HEK293 (cell line): Measurements from ENCODE around the gene ERRFI1.

Experiments used
- CTCF ChIA-PET: fragments of 350-600 bp; formaldehyde crosslinking; extraction: SDS; loops from one replicate; lab custom pipeline; 2021; ENCODE audit warnings: antibody characterized with exemption; lab: Yijun Ruan, JAX
- POLR2A ChIA-PET: fragments of 300-600 bp; formaldehyde crosslinking; extraction: SDS; loops from one replicate; lab custom pipeline; 2020; ENCODE audit warnings: antibody characterized with exemption, inconsistent platforms; lab: Yijun Ruan, JAX
- H3K27ac ChIP-seq: fragments of 200-500 bp; sonication (Bioruptor generic); 2 replicates; pipeline ENCODE4 v1.5.1; 2014; ENCODE audit warnings: low read depth, low read length, control low read depth, inconsistent platforms; ENCODE audit errors: extremely low read depth
- H3K36me3 ChIP-seq, 2 experiments: fragments of 200-500 bp in 1 of 2; sonication (Bioruptor generic) in 1 of 2; 1 replicate in 1 of 2; 2 replicates in 1 of 2; pipeline ENCODE4 v1.5.1; 2014 to 2017; ENCODE audit warnings: inconsistent platforms in 2 of 2, low read length in 2 of 2; ENCODE audit not compliant: control insufficient read depth in 2 of 2, insufficient read depth in 1 of 2
- H3K4me1 ChIP-seq: fragments of 200-500 bp; sonication (Bioruptor generic); 2 replicates; pipeline ENCODE4 v1.5.1; 2014; ENCODE audit warnings: mild to moderate bottlenecking, low read length, inconsistent platforms; ENCODE audit not compliant: control insufficient read depth, insufficient read depth
- H3K4me3 ChIP-seq: 2 replicates; pipeline ENCODE4 v1.5.1; 2011; ENCODE audit warnings: low read depth, mild to moderate bottlenecking, control low read depth, low read length, moderate library complexity
- H3K9me3 ChIP-seq: fragments of 200-500 bp; sonication (Bioruptor generic); 2 replicates; pipeline ENCODE4 v1.5.1; 2014; ENCODE audit warnings: low read depth, low read length, inconsistent platforms; ENCODE audit not compliant: control insufficient read depth, insufficient read depth
- GLIS2 ChIP-seq: fragments of 450-650 bp; formaldehyde crosslinking; IDR thresholded peaks from 2 replicates; pipeline ENCODE4 v1.5.1; 2016; ENCODE audit warnings: missing biosample characterization, missing genetic modification characterization
- MEIS1 ChIP-seq: sonication (generic); formaldehyde crosslinking; IDR thresholded peaks from 2 replicates; pipeline ENCODE4 v1.8.1; 2022; ENCODE audit warnings: missing genetic modification reagents, mild to moderate bottlenecking, borderline replicate concordance
- OSR2 ChIP-seq: fragments of 450-650 bp; formaldehyde crosslinking; IDR thresholded peaks from 2 replicates; pipeline ENCODE4 v1.5.1; 2016; ENCODE audit warnings: missing biosample characterization, missing genetic modification characterization
- REPIN1 ChIP-seq: fragments of 450-650 bp; formaldehyde crosslinking; IDR thresholded peaks from 2 replicates; pipeline ENCODE4 v1.5.1; 2017; ENCODE audit warnings: missing biosample characterization, missing genetic modification characterization, low read depth
- SCRT2 ChIP-seq: fragments of 450-650 bp; formaldehyde crosslinking; IDR thresholded peaks from 2 replicates; pipeline ENCODE4 v1.5.1; 2016; ENCODE audit warnings: missing biosample characterization, missing genetic modification characterization
- TCF7L2 ChIP-seq: IDR thresholded peaks from 2 replicates; pipeline ENCODE4 v1.6.1; 2011; ENCODE audit warnings: low read depth, mild to moderate bottlenecking, inconsistent platforms, low read length, moderate library complexity, borderline replicate concordance
- YY1 ChIP-seq: fragments of 450-650 bp; formaldehyde crosslinking; IDR thresholded peaks from 2 replicates; pipeline ENCODE4 v1.5.1; 2018; ENCODE audit warnings: missing biosample characterization, missing genetic modification characterization
- ZBTB17 ChIP-seq: fragments of 450-650 bp; formaldehyde crosslinking; IDR thresholded peaks from 2 replicates; pipeline ENCODE4 v1.5.1; 2016; ENCODE audit warnings: missing biosample characterization, missing genetic modification characterization
- ZIC2 ChIP-seq: fragments of 450-650 bp; formaldehyde crosslinking; IDR thresholded peaks from 2 replicates; pipeline ENCODE4 v1.5.1; 2016; ENCODE audit warnings: missing biosample characterization, missing genetic modification characterization
- ZNF133 ChIP-seq: fragments of 450-650 bp; formaldehyde crosslinking; IDR thresholded peaks from 2 replicates; pipeline ENCODE4 v1.5.1; 2016; ENCODE audit warnings: missing biosample characterization, missing genetic modification characterization
- ZNF169 ChIP-seq: fragments of 450-650 bp; formaldehyde crosslinking; IDR thresholded peaks from 2 replicates; pipeline ENCODE4 v1.5.1; 2016; ENCODE audit warnings: missing biosample characterization, missing genetic modification characterization
- ZNF426 ChIP-seq: fragments of 450-650 bp; formaldehyde crosslinking; IDR thresholded peaks from 2 replicates; pipeline ENCODE4 v1.5.1; 2017; ENCODE audit warnings: missing biosample characterization, missing genetic modification characterization, mild to moderate bottlenecking, inconsistent platforms, moderate library complexity
- ZNF510 ChIP-seq: fragments of 450-650 bp; formaldehyde crosslinking; IDR thresholded peaks from 2 replicates; pipeline ENCODE4 v1.5.1; 2018; ENCODE audit warnings: mild to moderate bottlenecking, missing genetic modification characterization, missing biosample characterization; ENCODE audit not compliant: insufficient replicate concordance
- ZNF626 ChIP-seq: fragments of 450-650 bp; sonication (Bioruptor Pico); formaldehyde crosslinking; IDR thresholded peaks from 2 replicates; pipeline ENCODE4 v1.5.1; 2018; ENCODE audit warnings: missing biosample characterization, missing genetic modification characterization, inconsistent platforms
- TF ChIP-seq, protein P1 (sequence below): fragments of 450-650 bp; formaldehyde crosslinking; IDR thresholded peaks from 2 replicates; pipeline ENCODE4; 2016; ENCODE audit warnings: missing biosample characterization, missing genetic modification characterization
- TF ChIP-seq, protein P2 (sequence below): IDR thresholded peaks from 2 replicates; pipeline ENCODE4 v1.6.1; 2011; ENCODE audit warnings: mild to moderate bottlenecking, low read depth, low read length, borderline replicate concordance
- TF ChIP-seq, protein P3 (sequence below): fragments of 450-650 bp; formaldehyde crosslinking; conservative IDR thresholded peaks from 2 replicates; pipeline ENCODE4 v1.5.1; 2016; ENCODE audit warnings: low read depth, missing biosample characterization, missing genetic modification characterization
- TF ChIP-seq, protein P4 (sequence below): fragments of 450-650 bp; formaldehyde crosslinking; IDR thresholded peaks from 2 replicates; pipeline ENCODE4 v1.5.1; 2016; ENCODE audit warnings: missing biosample characterization, missing genetic modification characterization
- TF ChIP-seq, protein P5 (sequence below): fragments of 450-650 bp; formaldehyde crosslinking; IDR thresholded peaks from 2 replicates; pipeline ENCODE4 v1.5.1; 2016; ENCODE audit warnings: missing biosample characterization, missing genetic modification characterization
- TF ChIP-seq, protein P6 (sequence below): fragments of 450-650 bp; formaldehyde crosslinking; IDR thresholded peaks from 2 replicates; pipeline ENCODE4 v1.5.1; 2016; ENCODE audit warnings: missing biosample characterization, missing genetic modification characterization, low read depth
- TF ChIP-seq, protein P7 (sequence below): fragments of 450-650 bp; formaldehyde crosslinking; IDR thresholded peaks from 2 replicates; pipeline ENCODE4 v1.5.1; 2017; ENCODE audit warnings: missing biosample characterization, missing genetic modification characterization

The ERRFI1 gene

DNA sequence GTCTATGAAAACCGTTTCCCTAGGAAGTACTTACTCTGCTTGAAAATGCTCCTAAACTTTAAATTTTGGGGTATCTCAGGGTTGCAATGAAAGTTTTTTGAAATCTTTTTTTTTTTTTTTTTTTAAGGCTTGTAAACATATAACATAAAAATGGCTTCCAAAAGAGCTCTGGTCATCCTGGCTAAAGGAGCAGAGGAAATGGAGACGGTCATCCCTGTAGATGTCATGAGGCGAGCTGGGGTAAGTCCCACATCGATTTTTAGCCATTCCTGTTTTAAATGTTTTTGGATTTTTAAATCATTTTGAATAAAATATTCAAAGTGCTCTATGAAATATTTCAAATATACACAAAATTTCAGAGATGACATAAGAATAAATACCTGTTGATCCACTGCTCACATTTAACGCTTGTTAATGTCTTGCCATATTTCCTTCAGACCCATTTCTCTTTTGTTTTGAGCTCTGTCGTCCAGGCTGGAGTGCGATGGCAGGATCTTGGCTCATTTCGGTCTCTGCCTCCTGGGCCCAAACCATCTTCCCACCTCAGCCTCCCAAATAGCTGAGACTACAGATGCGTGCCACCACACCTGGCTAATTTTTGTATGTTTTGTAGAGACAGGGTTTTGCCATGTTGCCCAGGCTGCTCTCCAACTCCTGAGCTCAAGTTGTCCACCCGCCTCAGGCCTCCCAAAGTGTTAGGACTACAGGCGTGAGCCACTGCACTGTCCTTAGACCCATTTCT is 63.3 kb downstream of the ERRFI1 start:
- CTCF ChIA-PET, result interaction anchor here (0.6 to 1.3 kb wide), 3 partner anchors 12 to 91 kb away, joined by 3 to 9 read pairs (median 4); no protein-coding TSS in a partner anchor
- Histone ChIP-seq H3K9me3 (no peaks in the 10 kb centered on the region), H3K4me3 (peak overlapping the region; percentile 80), H3K36me3 (peaks cover 43 to 51% of the 10 kb centered on the region in 2 experiments), H3K4me1 (no peaks in the 10 kb centered on the region), H3K27ac (no peak overlapping the region)
- TF ChIP-seq SCRT2 (peak; percentile 87), ZNF426 (no peak), REPIN1 (tag by site-specific recombination) (no peak), ZNF133 (tag by site-specific recombination) (no peak), OSR2 (no peak), ZNF510 (tag by site-specific recombination) (no peak), GLIS2 (tag by site-specific recombination) (no peak), ZNF626 (tag by site-specific recombination) (no peak), ZIC2 (tag by site-specific recombination) (no peak), MEIS1 (CRISPR knock-in tag) (no peak), ZBTB17 (tag by site-specific recombination) (no peak)
- TF ChIP-seq, protein P1, sequence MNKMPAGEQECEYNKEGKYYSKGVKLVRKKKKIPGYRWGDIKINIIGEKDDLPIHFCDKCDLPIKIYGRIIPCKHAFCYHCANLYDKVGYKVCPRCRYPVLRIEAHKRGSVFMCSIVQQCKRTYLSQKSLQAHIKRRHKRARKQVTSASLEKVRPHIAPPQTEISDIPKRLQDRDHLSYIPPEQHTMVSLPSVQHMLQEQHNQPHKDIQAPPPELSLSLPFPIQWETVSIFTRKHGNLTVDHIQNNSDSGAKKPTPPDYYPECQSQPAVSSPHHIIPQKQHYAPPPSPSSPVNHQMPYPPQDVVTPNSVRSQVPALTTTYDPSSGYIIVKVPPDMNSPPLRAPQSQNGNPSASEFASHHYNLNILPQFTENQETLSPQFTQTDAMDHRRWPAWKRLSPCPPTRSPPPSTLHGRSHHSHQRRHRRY (tag by site-specific recombination), result no peak
- TF ChIP-seq, protein P2, sequence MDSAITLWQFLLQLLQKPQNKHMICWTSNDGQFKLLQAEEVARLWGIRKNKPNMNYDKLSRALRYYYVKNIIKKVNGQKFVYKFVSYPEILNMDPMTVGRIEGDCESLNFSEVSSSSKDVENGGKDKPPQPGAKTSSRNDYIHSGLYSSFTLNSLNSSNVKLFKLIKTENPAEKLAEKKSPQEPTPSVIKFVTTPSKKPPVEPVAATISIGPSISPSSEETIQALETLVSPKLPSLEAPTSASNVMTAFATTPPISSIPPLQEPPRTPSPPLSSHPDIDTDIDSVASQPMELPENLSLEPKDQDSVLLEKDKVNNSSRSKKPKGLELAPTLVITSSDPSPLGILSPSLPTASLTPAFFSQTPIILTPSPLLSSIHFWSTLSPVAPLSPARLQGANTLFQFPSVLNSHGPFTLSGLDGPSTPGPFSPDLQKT, result no peak
- TF ChIP-seq, protein P3, sequence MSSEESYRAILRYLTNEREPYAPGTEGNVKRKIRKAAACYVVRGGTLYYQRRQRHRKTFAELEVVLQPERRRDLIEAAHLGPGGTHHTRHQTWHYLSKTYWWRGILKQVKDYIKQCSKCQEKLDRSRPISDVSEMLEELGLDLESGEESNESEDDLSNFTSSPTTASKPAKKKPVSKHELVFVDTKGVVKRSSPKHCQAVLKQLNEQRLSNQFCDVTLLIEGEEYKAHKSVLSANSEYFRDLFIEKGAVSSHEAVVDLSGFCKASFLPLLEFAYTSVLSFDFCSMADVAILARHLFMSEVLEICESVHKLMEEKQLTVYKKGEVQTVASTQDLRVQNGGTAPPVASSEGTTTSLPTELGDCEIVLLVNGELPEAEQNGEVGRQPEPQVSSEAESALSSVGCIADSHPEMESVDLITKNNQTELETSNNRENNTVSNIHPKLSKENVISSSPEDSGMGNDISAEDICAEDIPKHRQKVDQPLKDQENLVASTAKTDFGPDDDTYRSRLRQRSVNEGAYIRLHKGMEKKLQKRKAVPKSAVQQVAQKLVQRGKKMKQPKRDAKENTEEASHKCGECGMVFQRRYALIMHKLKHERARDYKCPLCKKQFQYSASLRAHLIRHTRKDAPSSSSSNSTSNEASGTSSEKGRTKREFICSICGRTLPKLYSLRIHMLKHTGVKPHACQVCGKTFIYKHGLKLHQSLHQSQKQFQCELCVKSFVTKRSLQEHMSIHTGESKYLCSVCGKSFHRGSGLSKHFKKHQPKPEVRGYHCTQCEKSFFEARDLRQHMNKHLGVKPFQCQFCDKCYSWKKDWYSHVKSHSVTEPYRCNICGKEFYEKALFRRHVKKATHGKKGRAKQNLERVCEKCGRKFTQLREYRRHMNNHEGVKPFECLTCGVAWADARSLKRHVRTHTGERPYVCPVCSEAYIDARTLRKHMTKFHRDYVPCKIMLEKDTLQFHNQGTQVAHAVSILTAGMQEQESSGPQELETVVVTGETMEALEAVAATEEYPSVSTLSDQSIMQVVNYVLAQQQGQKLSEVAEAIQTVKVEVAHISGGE (tag by site-specific recombination), result no peak
- TF ChIP-seq, protein P4, sequence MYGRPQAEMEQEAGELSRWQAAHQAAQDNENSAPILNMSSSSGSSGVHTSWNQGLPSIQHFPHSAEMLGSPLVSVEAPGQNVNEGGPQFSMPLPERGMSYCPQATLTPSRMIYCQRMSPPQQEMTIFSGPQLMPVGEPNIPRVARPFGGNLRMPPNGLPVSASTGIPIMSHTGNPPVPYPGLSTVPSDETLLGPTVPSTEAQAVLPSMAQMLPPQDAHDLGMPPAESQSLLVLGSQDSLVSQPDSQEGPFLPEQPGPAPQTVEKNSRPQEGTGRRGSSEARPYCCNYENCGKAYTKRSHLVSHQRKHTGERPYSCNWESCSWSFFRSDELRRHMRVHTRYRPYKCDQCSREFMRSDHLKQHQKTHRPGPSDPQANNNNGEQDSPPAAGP, result no peak
- TF ChIP-seq, protein P5, sequence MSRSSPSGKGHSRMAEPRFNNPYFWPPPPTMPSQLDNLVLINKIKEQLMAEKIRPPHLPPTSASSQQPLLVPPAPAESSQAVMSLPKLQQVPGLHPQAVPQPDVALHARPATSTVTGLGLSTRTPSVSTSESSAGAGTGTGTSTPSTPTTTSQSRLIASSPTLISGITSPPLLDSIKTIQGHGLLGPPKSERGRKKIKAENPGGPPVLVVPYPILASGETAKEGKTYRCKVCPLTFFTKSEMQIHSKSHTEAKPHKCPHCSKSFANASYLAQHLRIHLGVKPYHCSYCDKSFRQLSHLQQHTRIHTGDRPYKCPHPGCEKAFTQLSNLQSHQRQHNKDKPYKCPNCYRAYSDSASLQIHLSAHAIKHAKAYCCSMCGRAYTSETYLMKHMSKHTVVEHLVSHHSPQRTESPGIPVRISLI (tag by site-specific recombination), result peak; percentile 47; the same call in 1 of the 2 replicates
- POLR2A ChIA-PET, result interaction anchor here (0.5 to 1.6 kb wide), 6 partner anchors 13 to 855 kb away, joined by 3 to 7 read pairs (median 6); partner anchors contain the start of genes RERE and TNFRSF9

DNA sequence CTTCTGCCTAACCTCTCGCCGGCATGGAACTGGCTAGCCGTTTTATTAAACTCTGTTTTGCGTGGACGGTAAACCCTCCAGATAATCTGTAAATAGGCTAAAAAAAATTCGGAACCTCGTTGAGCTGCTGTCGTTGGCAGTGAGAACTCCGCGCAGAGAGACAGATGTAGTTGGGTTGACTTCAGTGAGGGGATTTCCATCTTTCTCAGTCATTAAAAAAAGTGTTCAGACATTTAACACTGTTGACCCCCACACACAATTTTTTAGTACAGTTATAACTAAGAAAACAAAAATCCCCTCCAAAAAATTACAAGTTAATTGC is 64.1 kb downstream of the ERRFI1 start:
- Histone ChIP-seq H3K36me3 (peaks cover 35 to 43% of the 10 kb centered on the region in 2 experiments), H3K27ac (peak overlapping the region; percentile 74), H3K9me3 (no peaks in the 10 kb centered on the region), H3K4me3 (peak overlapping the region; percentile 80), H3K4me1 (no peaks in the 10 kb centered on the region)
- ChIA-PET POLR2A (interaction anchor here (0.8 to 1.6 kb wide), 10 partner anchors 9 to 352 kb away, joined by 3 to 6 read pairs (median 4); partner anchors contain the start of gene TNFRSF9), CTCF (interaction anchor here (0.6 to 1.3 kb wide), 3 partner anchors 13 to 92 kb away, joined by 3 to 9 read pairs (median 4); no protein-coding TSS in a partner anchor)
- TF ChIP-seq, protein P6, sequence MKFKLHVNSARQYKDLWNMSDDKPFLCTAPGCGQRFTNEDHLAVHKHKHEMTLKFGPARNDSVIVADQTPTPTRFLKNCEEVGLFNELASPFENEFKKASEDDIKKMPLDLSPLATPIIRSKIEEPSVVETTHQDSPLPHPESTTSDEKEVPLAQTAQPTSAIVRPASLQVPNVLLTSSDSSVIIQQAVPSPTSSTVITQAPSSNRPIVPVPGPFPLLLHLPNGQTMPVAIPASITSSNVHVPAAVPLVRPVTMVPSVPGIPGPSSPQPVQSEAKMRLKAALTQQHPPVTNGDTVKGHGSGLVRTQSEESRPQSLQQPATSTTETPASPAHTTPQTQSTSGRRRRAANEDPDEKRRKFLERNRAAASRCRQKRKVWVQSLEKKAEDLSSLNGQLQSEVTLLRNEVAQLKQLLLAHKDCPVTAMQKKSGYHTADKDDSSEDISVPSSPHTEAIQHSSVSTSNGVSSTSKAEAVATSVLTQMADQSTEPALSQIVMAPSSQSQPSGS (tag by site-specific recombination), result no peak
- TF ChIP-seq, protein P7, sequence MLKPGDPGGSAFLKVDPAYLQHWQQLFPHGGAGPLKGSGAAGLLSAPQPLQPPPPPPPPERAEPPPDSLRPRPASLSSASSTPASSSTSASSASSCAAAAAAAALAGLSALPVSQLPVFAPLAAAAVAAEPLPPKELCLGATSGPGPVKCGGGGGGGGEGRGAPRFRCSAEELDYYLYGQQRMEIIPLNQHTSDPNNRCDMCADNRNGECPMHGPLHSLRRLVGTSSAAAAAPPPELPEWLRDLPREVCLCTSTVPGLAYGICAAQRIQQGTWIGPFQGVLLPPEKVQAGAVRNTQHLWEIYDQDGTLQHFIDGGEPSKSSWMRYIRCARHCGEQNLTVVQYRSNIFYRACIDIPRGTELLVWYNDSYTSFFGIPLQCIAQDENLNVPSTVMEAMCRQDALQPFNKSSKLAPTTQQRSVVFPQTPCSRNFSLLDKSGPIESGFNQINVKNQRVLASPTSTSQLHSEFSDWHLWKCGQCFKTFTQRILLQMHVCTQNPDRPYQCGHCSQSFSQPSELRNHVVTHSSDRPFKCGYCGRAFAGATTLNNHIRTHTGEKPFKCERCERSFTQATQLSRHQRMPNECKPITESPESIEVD (tag by site-specific recombination), result no peak
- 0 out of 2 replicates have a peak, but pooled peaks have one; percentile 5 for TF ChIP-seq YY1 (tag by site-specific recombination)
- no peak for TF ChIP-seq TCF7L2
- no peak for TF ChIP-seq ZNF169 (tag by site-specific recombination)
